Breast epithelium (tissue), 3 donors: ENCODE measurements around the gene E4F1.

Experiments used
- POLR2A ChIP-seq: fragments of 450-650 bp; IDR thresholded peaks from one replicate; pipeline ENCODE4 v1.6.1; 2016; ENCODE audit warnings: antibody characterized with exemption, mild to moderate bottlenecking, moderate library complexity
- POLR2AphosphoS5 ChIP-seq, 3 donors: sonication (generic); formaldehyde crosslinking; IDR thresholded peaks; one replicate each; pipeline ENCODE4 v1.6.1; 2017; ENCODE audit warnings: antibody characterized with exemption in 3 of 3
- TF ChIP-seq, protein P1 (sequence below), 3 donors: fragments of 450-650 bp; IDR thresholded peaks; one replicate each; pipeline ENCODE4 v1.5.1; 2016 to 2017; ENCODE audit warnings: antibody characterized with exemption in 3 of 3, mild to moderate bottlenecking in 3 of 3, moderate library complexity in 3 of 3

DNA sequence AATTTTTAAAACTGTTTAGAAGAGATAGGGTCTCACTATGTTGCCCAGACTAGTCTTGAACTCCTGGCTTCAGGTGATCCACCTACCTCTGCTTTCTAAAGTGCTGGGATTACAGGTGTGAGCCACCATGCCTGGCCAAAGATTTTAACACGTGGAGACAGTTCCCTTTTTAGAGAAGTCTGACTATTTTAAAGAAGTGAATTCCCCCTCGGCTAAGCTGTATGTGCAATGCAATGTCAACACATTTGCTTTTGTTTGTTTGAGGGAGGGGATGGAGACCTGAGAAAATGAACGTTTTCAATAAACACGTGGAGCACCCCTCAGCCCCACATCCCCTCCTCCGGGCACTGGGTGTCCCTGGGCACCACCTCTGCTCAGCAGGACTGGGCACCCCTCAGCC is 58.9 kb downstream of the E4F1 start:
- TF ChIP-seq, protein P1, sequence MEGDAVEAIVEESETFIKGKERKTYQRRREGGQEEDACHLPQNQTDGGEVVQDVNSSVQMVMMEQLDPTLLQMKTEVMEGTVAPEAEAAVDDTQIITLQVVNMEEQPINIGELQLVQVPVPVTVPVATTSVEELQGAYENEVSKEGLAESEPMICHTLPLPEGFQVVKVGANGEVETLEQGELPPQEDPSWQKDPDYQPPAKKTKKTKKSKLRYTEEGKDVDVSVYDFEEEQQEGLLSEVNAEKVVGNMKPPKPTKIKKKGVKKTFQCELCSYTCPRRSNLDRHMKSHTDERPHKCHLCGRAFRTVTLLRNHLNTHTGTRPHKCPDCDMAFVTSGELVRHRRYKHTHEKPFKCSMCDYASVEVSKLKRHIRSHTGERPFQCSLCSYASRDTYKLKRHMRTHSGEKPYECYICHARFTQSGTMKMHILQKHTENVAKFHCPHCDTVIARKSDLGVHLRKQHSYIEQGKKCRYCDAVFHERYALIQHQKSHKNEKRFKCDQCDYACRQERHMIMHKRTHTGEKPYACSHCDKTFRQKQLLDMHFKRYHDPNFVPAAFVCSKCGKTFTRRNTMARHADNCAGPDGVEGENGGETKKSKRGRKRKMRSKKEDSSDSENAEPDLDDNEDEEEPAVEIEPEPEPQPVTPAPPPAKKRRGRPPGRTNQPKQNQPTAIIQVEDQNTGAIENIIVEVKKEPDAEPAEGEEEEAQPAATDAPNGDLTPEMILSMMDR (IDR thresholded peaks at IDR 0.05) = no peak
- TF ChIP-seq POLR2AphosphoS5 (IDR thresholded peaks at IDR 0.05) (no peak), POLR2A (no peak)
